COLO668 (cell line): ENCODE measurements around the gene ZNF416.
A peak's percentile ranks its signal among the peaks of the same experiment; 100 is the strongest.

Experiments used
- DNase-seq: peaks from one replicate; lab custom pipeline; 2025; ENCODE audit not compliant: unreplicated experiment; lab: John Stamatoyannopoulos, UW

The ZNF416 gene

GRCh38 chr19:57559404-57560025, 19.2 kb downstream of the ZNF416 start, which contains the start of gene ZNF550:
TSS of gene ZNF550 (minus strand) at chr19:57559863. CDS start at chr19:57559682, 181 bp downstream.
- DNase-seq = peak; percentile 86

- DNase-seq = peak; percentile 24
These were observed 19.7 kb downstream of the ZNF416 start for GRCh38 chr19:57559008-57559403.

GRCh38 chr19:57558525-57558924, 20.2 kb downstream of the ZNF416 start:
- DNase-seq = no peak

- DNase-seq = no peak
These were observed 21.1 kb downstream of the ZNF416 start for GRCh38 chr19:57557659-57558058.

DNA sequence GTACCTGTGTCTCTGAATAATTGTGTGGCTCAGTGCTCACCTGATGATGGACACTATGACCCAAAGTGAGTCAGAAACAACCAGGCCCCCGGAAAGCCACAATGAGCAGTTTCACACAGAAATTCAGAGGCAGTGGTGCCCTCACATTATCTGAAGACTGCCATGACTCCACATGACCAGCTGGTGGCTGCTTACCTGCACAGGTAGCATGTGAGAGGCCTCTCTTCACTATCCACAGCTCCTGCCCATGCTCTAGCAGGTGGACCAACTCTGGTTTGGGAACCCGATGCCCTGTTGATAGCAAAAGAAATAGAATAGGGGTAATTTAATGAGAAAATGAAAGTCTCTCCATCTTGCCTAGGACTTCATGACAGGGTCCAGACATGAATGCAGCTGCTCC, 26.3 kb downstream of the ZNF416 start:
- DNase-seq = no peak

- no peak for DNase-seq
These were observed 32.2 kb downstream of the ZNF416 start for GRCh38 chr19:57546513-57546912.

- DNase-seq = no peak
These were observed 40.7 kb downstream of the ZNF416 start for GRCh38 chr19:57537953-57538547.

DNA sequence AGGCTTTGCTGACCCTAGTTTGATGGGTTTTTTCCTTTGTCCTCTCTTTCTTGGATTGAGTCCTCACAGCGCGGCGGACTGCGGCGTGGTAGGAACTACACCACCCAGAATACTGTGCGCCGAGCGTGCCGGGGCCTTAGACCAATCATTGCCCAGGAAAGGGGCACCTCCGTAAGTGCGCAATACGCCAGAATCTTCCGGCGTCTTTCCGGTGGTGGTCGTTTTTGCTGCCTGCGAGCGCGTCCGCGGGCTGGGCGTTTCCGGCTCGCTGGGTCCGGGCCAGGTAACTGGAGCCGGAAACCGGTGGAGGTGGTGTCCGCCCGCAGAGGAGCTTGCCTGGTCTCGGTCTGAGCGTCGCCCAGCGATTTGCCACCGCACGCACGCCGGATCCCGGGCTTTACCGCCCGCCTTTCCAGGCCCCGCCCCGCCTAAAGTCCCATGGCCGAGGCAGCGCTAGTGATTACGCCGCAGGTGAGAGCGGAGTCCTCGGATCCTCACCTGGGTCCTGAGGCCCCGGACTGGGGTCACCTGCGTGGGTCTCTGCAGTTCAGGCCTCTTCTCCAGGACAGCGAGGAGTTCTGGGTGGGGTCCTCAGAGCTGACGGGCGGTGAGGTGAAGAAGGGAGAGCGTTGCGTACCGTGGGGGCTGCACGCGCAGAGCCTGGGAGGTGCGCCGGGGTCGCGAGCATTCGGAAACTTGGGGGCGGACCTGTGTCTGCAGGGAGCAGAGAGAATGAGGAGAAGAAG, 51.4 kb downstream of the ZNF416 start, which contains the start of gene ZNF549:
Gene ZNF549 (plus strand): TSS at position 221 of the 746 bp plus-strand sequence. CDS start 218 bp downstream, at position 439.
- DNase-seq = peak; percentile 93
